H7 (cell line): Measurements from ENCODE around the gene RABGAP1. TPM values are rescaled to one million over a fixed set of nuclear protein-coding genes. Genes with fewer than 3 reads are reported as not detected.
A peak's percentile ranks its signal among the peaks of the same experiment; 100 is the strongest.

Experiments used
- DNase-seq: peaks from one replicate; pipeline ENCODE4 v3.0.0; 2012
- H3K27me3 ChIP-seq: 2 replicates; pipeline ENCODE4 v1.6.0; 2011; ENCODE audit warnings: mild to moderate bottlenecking, low read length; ENCODE audit not compliant: control insufficient read depth, insufficient read depth
- H3K36me3 ChIP-seq: replicated peaks from 2 replicates; pipeline ENCODE4 v1.5.1; 2011; ENCODE audit warnings: low read length; ENCODE audit not compliant: control insufficient read depth, insufficient read depth
- H3K4me3 ChIP-seq: 2 replicates; pipeline ENCODE4 v1.5.1; 2011; ENCODE audit warnings: low read depth, mild to moderate bottlenecking, control low read depth, low read length, moderate library complexity; ENCODE audit not compliant: insufficient read depth
- total RNA-seq: library from RNA; depleted of rRNA; stranded (reverse); fragments of >200 nt; shearing (Covaris generic); gene quantifications from 2 replicates; pipeline ENCODE4 v1.2.3, GENCODE V29; 2014

RABGAP1 gene
- total RNA-seq, 1 experiment from 2014 or later = 15.6 TPM

DNA sequence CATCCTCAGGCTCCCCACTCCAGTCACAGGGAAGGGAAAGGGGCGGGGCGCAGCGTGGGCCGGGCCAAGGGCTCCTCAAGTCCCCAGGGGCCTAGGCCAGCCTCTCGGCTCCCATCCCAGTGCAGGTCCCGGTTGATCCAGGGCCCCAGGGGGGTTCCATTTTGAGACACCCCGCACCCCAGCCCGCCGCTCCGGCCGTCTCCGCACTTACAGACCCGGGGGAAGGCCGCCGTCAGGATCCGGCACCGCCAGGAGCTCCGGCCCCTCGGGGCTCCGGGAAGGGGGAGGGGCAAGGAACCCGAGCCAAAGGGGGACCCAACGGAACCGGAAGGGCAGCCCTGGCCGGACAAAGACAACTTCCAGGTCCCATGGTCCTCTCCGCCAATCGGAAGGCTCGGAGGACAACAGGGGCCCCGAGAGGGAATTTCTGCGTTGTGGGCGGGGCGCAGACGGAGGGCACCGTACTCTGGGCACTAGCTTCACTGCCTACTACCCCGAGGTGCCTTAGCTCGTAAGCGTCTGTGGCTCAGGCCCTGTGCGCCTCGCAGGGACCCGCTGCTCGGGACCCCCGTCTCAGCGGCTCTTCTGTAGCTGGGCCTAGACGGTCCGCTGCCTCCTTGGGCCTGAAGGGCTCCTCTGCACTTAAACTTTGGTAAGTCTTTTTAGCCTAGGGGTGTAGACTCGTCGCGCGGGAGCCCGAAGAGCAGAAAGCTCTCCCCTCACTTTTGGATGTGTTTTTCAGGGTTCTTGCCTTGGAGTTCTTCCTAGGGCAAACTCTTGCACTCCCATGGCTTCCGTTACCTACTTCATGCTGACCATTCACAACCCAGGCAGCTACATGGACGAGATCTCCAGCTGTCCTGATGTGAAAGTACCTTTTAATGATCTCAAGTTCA lies 9.3 kb upstream of the RABGAP1 start, which contains the start of gene ZBTB26:
ZBTB26 (minus strand) TSS at position 287 of the 896 bp plus-strand sequence. CDS start 11,578 bp downstream, outside the sequence.
- peak; percentile 98 for DNase-seq
- peak within 1 kb of the TSS; percentile 69 for H3K4me3 ChIP-seq
- no peaks in the 10 kb centered on the region for H3K27me3 ChIP-seq
- peaks cover 3% of the 10 kb centered on the region for H3K36me3 ChIP-seq

DNA sequence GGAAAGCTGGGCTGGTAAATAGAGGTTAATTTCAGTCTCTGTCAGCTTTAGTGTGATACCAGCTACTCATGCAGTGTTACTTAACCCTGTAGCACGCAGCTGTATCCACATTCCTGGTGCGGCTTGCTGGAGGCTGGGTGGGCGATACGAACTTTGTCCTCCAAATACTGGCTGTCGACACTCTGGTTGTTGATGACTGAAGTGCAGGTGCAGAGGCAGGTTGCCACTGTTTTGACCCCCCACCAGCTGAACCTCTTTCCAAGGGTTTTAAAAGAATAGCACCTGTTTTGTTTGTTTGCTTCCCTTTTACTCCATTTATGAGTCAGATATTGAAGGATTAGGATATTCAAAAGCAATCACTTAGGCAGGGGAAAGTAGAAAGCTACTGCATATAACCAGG lies 4.4 kb upstream of the RABGAP1 start:
- H3K4me3 ChIP-seq = no peak overlapping the region
- H3K36me3 ChIP-seq = peaks cover 5% of the 10 kb centered on the region
- DNase-seq = no peak
- H3K27me3 ChIP-seq = no peaks in the 10 kb centered on the region

DNA sequence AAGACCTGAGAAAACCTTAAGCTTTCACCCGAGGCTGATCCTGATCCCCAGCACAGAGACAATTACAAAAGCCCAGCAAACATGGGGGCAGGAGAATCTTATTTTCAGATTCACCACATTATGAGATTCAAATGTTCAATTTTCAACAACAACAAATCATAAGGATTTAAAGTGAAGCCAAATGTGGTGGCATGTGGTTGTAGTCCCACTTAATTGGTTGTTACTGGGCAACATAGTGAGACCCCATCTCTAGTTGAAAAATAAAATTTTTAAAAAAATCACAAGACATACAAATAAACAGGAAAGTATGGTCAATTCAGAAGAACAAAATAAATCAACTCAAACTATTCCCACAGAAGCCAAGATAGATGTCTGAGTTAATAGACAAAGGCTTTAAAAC lies 3.9 kb upstream of the RABGAP1 start:
- no peak overlapping the region for H3K4me3 ChIP-seq
- H3K36me3 ChIP-seq = peaks cover 5% of the 10 kb centered on the region
- no peaks in the 10 kb centered on the region for H3K27me3 ChIP-seq
- DNase-seq = no peak

DNA sequence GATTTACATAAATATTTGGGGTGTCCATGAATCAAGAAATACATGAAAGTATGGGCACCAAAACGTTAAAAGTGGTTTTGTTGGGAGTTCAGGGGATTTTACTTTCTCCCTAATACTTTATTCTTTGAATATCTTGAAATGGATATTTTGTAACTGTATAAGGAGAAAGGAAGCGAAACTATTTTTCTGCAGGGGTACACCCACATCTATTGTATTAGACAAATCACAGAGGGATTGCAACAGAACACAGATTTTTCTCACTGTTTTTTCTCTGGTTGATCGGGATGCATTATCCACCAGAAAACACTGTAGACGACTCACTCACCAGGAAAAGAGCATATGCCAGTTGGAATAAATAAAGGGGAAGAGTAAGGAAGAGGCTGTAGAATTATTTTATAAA lies 1.2 kb upstream of the RABGAP1 start:
- no peaks in the 10 kb centered on the region for H3K27me3 ChIP-seq
- no peak overlapping the region for H3K4me3 ChIP-seq
- DNase-seq = no peak
- H3K36me3 ChIP-seq = peaks cover 5% of the 10 kb centered on the region

DNA sequence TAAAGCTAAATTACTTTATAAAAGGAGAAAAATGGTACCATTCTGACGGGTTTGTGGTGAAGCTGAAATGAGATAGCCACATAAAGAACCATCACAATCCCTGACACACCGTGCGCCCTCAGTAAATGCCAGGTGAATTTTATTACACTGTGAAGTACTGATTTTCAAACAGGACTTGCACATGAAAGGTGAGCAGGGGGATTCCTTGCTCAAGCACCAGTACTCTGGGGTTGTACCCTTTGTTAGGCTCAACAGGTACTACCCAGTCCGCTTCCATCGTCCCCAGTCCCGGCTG lies 419 bp upstream of the RABGAP1 start:
- peak overlapping the region; percentile 25; the same call in 1 of the 2 replicates for H3K4me3 ChIP-seq
- no peaks in the 10 kb centered on the region for H3K27me3 ChIP-seq
- no peak for DNase-seq
- H3K36me3 ChIP-seq = peaks cover 5% of the 10 kb centered on the region

DNA sequence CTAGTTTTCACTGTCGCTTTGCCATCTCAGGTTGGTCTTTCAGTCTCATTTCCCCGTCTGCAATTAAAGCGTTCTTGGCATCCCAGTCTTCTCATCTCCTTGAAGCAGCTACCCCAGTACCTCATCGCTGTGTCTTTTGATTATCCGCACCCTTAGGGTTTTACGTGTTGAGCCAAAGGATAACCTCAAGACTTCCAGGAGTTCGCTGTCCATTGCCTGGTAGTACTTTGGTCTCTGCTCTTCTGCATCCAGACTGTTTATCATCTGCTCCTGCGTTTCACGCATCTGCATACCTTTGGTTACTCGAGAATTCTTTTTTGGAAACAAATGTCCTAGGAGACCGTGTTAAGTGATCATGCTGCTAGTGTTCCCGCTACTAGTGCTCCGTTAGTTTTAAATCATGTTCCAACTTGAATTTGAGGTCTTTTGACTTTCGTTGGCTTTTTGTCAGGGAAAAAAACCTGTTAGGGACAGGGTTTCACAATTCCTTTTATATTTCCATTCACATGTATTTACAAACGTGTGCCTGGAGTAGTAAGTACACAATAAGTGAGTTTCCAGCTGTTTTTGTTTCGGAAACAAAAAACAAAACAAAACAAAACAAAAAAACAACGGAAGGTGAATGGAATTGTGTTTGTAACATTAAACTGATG lies 888 bp downstream of the RABGAP1 start:
- Histone ChIP-seq H3K4me3 (peak overlapping the region; percentile 71), H3K27me3 (no peaks in the 10 kb centered on the region), H3K36me3 (no peaks in the 10 kb centered on the region; the same call in 1 of the 2 replicates)
- DNase-seq = peak; percentile 22

DNA sequence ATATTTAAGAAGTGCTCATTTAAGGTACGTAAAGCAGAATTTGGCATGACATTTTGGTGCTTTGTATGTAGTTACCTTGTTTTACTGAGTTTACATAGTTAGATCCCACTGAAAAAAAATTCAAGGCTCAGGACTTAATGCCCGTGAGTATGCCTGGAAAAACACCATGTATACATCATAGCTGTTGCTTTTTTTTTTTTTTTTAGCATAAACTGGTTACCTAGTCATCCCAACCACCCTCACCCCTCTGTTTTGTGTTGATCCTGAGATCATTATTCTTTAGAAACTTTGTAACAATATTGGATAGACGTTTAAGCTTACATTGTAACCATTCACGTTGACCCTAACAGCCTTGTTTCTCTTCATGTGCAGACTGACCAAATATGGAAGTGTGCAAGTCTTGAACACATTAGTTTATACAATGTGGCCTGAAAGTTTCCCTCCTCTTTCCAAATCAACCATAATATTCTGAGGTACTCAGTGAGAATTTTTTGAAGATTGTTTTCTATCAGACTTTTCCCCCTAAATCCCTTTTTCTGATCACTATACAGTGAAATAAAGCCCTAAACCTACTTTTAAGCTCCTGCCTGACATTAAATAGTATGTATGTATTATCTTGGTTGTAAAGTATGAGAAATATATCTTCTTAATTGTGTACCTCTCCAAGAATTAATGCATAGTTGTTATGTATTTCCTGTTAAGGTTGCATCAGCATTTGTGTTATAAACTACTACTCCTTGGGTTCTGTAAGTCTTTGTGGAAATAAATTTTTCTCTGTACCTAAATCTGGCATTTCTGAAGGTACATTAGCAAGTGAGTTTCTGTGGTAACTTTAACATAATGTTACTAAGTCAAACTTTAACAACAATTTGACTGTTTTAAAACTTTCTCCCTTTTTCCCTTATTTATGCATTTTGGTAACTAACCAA lies 4.4 kb downstream of the RABGAP1 start:
- H3K4me3 ChIP-seq = no peak overlapping the region
- no peaks in the 10 kb centered on the region; the same call in 1 of the 2 replicates for H3K36me3 ChIP-seq
- H3K27me3 ChIP-seq = no peaks in the 10 kb centered on the region
- no peak for DNase-seq

DNA sequence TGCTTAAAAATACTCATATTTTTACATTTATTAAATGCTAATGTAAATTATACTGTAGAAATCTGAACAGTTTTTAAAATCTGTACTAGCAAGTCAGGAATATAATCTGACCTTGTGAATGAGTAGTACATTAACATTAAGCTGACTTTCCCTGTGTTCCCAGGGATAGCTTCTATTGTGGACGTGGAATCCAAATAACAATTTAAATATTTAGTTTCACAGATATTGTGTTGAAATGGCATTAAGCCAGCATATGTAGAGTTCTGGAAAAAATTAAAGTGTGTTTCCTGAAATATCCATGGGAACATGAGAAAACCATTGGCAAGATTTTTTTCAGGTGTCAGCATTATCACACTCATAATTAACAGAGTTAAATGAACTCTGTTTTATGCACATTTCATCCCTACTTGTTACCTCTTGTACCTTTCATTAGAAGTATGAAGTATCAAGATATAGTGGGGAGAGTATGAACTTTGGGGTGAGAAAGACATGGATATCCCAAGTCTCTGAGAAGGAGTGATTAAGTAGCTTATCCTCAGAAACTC lies 5.7 kb downstream of the RABGAP1 start:
- DNase-seq = no peak
- H3K27me3 ChIP-seq = no peaks in the 10 kb centered on the region
- no peak overlapping the region for H3K4me3 ChIP-seq
- no peaks in the 10 kb centered on the region; the same call in 1 of the 2 replicates for H3K36me3 ChIP-seq

DNA sequence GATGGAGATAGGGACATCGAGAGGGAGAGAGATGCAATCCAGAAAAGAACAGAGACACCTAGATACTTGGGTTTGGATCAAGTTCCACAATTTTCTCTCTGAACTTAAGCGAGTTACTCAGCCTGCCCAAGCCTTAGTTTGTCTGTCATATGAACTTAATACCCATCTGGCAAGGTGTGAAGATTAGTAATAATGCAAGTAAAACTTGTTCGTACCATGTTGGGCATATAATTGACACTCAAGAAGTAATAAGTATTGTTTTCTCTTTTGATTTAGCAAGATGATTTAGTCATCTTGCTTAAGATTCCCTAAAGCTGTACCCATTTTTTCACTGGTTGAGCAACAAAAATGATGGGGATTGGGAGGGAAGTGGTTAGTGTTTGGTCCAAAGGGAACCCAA lies 7.5 kb downstream of the RABGAP1 start:
- H3K27me3 ChIP-seq = no peaks in the 10 kb centered on the region
- DNase-seq = no peak
- no peaks in the 10 kb centered on the region; the same call in 1 of the 2 replicates for H3K36me3 ChIP-seq
- no peak overlapping the region for H3K4me3 ChIP-seq

DNA sequence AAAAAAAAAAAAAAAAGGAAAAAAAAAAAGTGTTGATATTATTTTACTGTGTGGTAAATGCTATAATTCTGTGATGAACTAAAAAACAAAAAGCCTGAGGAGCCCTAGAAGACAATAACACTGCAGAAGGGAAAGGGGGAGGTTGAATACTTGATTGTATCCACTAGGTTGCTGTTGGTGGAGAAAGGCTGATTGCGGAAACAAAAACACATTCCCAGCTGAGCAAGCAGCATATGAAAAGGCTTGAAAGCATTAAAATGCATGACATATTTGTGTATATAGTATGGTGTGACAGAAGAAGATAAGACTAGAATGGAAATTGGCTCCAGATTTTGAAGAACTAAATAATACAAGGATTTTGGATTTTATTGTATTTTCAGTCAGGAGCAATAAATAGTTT lies 8.9 kb downstream of the RABGAP1 start:
- Histone ChIP-seq H3K27me3 (no peaks in the 10 kb centered on the region), H3K36me3 (no peaks in the 10 kb centered on the region), H3K4me3 (no peak overlapping the region)
- DNase-seq = peak; percentile 27

DNA sequence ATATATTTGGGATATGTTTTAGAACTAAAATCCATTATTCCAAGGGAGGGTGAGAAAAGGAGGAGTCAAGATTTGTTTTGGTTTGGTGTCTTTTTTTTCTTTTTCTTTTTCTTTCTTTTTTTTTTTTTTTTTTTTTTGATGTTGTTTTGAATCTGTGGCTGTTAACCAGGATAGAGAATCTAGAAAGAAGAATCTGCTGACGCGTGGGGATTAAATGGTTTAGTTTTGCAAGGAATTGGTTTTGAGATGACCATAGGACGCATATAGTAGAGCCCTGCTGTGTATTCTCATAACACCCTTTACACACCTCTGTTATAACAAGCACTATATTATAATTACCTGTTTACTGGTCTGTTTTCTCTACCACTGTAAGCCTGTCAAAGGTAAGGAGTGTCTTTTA lies 9.4 kb downstream of the RABGAP1 start:
- Histone ChIP-seq H3K4me3 (no peak overlapping the region), H3K36me3 (no peaks in the 10 kb centered on the region), H3K27me3 (no peaks in the 10 kb centered on the region)
- DNase-seq = no peak

DNA sequence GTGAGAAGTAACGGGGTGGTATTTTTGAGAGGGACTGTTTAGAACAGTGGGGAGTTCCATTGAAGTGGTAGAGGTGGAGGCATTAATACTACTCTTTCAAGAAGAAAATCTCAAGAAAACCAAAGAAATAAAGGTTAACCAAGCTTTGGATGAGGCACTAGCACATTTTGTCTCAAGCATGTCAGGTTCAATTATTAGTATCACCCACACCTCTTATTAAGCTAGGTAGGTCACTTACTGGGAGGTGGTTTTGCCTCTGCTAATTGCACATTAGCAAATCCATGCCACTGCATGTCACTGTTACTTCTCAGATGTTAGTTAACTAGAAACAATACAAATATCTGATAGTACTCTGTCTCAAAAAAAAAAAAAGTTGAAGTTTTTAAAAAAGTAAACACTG lies 10.2 kb downstream of the RABGAP1 start:
- no peaks in the 10 kb centered on the region for H3K27me3 ChIP-seq
- H3K36me3 ChIP-seq = no peaks in the 10 kb centered on the region
- H3K4me3 ChIP-seq = no peak overlapping the region
- DNase-seq = no peak

DNA sequence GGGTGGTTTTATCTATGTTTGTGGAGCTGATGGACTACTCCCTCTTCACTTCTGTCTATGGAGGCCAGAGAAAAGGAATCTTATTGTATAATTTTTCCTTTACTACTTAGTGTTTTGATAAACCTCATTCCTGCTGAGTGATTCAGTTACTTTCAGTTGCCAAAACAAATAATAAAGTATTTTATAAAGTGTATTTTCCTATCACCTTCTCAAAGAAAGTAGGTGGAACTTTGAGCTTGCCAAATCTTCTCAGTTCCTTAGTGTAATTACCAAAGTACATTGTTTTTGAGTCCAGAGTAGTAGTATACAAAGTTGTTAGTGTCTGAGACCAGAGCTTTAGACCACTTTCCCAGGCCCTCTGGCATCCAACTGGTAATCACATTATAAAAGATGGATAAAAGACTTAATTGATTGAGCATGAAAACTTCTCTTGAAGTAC lies 13.5 kb downstream of the RABGAP1 start:
- peaks cover 2% of the 10 kb centered on the region; the same call in 1 of the 2 replicates for H3K36me3 ChIP-seq
- H3K4me3 ChIP-seq = no peak overlapping the region
- no peak for DNase-seq
- no peaks in the 10 kb centered on the region for H3K27me3 ChIP-seq

DNA sequence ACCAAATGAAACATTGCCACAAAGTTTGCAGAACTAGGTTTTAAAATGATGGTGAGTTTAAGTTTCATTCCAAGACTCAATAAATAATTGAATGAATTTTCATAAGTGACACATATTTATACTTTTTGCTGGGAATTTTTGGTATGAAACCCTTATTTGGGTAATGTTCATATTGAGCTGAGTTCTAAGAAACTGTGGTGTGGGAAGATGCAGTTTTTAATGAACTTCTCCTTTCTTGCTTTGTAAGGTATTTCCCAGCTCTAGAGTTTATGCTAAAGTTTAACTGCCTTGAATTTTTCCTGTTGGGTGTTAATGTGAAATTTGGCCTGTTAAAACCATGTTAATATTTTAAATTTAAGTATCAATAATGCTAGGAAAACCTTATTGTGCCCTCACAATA lies 15.1 kb downstream of the RABGAP1 start:
- DNase-seq = no peak
- Histone ChIP-seq H3K4me3 (no peak overlapping the region), H3K36me3 (peaks cover 4% of the 10 kb centered on the region), H3K27me3 (no peaks in the 10 kb centered on the region)
